Measurements from ENCODE around the gene DHX15.

- no peak for TF ChIP-seq CTCF (IDR thresholded peaks at IDR 0.05)
- TF ChIP-seq POLR2A (IDR thresholded peaks at IDR 0.05): no peak
Observed at GRCh38 chr4:24603343-24603742, 19.0 kb upstream of the DHX15 start.

All from right lobe of liver (tissue), 4 donors.